ENCODE results near the gene MAP3K4.

Gene MAP3K4

GRCh38 chr6:160991406-160992060 lies at the start of gene MAP3K4:
Gene MAP3K4 (plus strand): TSS chr6:160991769. CDS start chr6:160991932, 163 bp downstream.
- DNase-seq (ENCODE audit: low spot score), result peak; percentile 37
- no peak for FAIRE-seq

- FAIRE-seq (no peak), DNase-seq (ENCODE audit: low spot score) (no peak)
Observed at GRCh38 chr6:160943997-160944396, 47.6 kb upstream of the MAP3K4 start.

GRCh38 chr6:160945516-160946177 lies 45.9 kb upstream of the MAP3K4 start:
- FAIRE-seq (no peak), DNase-seq (ENCODE audit: low spot score) (no peak)

GRCh38 chr6:160949531-160949930 lies 42.0 kb upstream of the MAP3K4 start:
- FAIRE-seq (no peak), DNase-seq (ENCODE audit: low spot score) (no peak)

GRCh38 chr6:160950507-160950906 lies 41.1 kb upstream of the MAP3K4 start:
- no peak for FAIRE-seq

DNA sequence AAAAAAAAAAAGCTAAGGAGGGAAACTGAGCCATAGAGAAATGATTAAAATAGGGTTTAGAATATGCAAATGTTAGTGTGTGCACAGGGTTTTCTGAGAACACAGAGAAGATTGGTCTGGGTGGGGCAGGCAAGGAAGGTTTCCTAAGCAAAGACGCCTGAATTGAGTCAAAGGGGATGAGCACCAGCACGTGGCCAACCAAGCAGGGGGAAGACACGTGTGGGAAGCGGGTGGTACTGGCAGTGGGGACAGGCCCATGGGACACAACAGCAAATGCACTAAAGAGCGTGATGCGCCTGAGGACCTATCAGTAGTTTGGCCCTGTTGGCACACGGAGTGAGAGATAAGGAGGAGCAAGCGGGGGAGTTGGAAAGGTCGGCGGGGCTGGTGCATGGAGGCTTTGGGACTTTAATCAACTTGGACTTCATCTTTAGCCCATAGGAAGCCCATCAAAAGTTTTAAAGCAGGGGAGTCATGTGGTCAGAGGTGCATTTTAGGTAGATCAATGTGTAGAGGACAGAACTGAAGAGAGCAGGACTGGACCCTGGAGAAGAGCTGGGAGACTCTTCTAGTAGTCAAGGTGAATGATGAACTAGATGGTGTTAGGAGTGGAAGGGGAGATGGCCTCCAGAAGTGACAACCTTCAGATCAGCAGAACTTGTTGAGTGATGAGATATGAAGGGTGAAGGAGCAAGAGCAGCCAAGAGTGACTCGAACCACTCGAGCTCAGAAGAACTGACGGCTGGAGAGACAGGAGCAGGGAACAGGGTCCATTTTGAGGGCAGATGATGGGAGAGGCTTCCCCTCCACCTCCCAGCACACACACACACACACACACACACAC lies 40.2 kb upstream of the MAP3K4 start:
- no peak for DNase-seq (ENCODE audit: low spot score)
- FAIRE-seq, result no peak

More at GRCh38 chr6:160950507-160950906, 41.1 kb upstream of the MAP3K4 start:
- DNase-seq (ENCODE audit: low spot score), result no peak

- DNase-seq (ENCODE audit: low spot score), result no peak
- no peak for FAIRE-seq
Observed at GRCh38 chr6:160952633-160953281, 38.8 kb upstream of the MAP3K4 start.

GRCh38 chr6:160955508-160956295 lies 35.9 kb upstream of the MAP3K4 start:
- no peak for DNase-seq (ENCODE audit: low spot score)
- no peak for FAIRE-seq

DNA sequence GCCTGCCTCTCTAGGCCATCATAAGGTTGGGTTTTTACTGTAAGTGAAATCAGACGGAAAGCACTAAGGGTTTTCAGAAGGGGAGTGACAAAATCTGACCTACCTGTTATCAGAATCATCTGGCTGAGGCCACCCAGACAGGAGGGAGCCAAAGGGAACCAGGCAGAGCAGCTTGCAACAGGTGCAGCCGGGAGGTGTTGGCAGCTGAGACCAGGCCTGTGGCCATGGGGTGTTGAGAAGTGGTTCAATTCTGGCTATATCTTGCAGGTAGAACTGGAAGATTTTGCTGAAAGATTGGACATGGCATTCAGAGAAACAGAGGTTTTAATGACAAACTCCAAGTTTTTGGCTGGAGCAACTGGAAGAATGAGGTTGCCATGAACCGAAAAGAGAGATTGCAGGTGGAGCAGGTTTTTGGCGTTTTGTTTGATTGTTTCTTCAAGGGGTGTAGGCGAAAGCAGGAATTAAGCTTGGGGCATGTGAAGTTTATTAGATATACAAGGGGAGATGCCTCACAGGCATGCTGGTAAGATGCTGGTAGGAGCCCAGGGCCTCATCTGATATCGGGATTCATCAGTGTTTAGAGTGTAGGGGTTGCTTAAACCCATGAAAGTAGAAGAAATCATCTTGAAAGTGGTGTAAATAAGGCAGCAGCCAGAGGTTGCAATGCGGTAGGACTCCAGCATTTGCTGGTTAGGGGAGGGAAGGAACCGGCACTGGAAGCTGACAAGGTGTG lies 35.1 kb upstream of the MAP3K4 start:
- FAIRE-seq (no peak), DNase-seq (ENCODE audit: low spot score) (no peak)

DNA sequence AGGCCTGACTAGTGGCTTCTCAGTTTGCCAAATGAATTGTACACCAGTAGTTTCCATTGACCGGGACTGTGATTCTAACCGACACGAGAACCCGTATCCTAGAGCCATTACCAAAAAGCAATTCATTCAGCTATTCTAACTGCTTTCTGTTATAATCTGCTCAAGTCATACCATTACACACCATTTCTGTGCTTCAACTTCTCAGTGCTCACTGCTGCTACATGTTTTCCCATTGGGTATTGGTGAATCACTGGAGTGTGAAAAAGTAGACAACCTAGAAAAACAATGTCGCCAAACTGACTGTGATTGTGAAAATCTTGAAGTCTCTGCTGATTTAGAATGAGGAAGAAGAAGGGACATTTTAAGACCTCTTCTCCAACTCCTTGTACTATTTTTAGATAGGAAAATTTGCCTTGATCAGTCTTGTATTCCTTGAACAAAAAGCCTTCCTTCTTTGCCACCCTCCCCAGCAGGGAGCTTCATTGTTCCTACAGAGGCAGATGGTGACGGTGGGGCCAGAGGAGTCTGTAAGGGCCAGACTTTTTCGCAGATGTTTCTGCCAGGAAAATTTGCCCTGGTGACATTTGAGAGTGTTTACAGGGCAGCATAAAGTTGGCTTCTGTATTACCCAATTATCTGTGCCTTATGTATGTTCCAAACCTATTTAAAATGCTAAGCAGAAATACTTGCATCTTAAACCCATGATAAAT lies 31.7 kb upstream of the MAP3K4 start:
- FAIRE-seq (no peak), DNase-seq (ENCODE audit: low spot score) (no peak)

DNA sequence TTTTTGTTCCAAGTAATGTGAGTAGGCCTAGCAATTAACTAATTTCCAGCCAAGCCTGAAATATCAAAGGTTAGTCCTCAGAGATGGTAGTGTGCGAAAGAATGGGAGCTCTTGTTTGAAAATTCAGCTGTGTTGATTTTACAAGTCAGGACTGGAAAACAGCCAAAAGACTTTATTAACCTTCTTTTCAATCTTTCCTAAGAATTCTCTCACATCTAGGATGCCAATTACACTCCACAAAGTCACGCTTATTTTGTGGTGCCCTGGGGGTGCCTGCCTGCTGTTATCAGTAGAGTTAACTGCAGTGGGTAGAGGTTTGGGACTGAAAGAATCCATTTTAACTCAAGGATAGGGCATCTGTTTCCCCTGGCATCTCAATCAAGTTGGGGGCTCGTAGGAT lies 30.7 kb upstream of the MAP3K4 start:
- DNase-seq (ENCODE audit: low spot score) (no peak), FAIRE-seq (no peak)

DNA sequence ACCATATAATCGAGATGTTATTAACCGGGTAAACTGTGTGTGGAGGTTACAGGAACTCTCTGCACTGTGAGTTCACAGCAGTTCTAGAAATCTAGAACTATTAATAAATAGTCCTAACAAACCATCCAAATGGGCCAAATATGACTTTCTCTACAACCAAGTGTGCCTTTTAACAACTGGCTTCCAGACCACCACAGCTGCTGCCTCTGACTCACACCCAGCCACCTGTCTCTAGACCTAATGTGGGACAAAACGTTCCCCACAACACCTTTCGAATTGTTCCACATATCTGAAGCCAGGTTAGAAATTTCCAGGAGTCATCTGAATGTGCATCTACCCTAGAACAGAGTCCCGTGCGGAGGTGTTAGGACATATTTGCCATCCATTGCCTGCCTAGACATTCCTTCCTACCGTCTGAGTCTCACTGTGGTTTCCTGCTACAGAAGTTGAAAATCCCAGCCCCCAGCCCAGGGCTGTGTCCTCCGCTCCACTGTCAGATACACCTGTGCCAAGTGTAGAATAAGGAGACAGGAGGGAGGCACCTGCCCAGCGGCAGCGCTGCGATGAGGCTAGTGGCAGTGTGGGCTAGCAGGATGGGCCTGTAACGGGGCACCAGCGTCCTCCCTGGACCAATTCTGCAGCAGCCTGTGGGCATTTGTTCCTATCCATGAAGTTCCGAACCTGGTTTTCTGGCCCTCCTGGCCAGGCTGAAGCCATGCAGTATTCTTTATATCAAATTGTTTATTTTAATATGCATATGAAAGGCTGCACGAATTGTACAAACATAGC lies 28.5 kb upstream of the MAP3K4 start:
- FAIRE-seq (no peak), DNase-seq (ENCODE audit: low spot score) (no peak)

DNA sequence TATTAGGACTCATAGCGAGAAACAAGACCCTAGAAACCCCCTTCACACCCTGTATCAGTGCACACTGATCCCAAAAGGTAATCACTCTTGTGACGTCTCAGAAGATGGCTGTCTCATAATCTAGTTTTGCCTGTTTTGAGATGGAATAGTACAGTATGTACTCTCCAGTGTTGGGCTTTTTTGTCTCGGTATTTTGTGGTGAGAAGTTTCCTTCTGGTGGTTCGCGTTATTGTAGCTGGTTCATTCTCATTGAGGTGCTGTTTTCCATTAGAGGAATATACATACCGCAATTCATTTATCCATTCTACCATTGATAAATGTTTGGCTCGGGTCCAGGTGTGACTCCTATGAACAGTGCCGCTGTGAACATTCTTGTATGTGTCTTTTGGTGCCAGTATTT lies 27.9 kb upstream of the MAP3K4 start:
- FAIRE-seq (no peak), DNase-seq (ENCODE audit: low spot score) (no peak)

DNA sequence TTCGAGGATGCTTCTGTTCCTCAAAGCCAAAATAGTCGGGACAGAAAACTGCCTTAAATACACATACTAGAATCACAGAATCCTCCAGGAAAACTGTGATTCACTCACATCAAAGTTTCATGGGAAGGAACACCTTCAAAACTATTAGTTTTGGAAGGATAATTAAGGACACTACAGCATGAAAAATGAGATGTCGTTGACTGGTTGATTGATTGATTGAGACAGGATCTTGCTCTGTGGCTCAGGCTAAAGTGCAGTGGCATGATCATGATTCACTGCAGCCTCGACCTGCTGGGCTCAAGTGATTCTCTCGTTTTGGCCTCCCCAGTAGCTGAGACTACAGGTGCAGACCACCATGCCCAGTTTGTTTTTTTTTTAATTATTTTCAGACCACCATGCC lies 25.7 kb upstream of the MAP3K4 start:
- DNase-seq (ENCODE audit: low spot score) (no peak), FAIRE-seq (no peak)

DNA sequence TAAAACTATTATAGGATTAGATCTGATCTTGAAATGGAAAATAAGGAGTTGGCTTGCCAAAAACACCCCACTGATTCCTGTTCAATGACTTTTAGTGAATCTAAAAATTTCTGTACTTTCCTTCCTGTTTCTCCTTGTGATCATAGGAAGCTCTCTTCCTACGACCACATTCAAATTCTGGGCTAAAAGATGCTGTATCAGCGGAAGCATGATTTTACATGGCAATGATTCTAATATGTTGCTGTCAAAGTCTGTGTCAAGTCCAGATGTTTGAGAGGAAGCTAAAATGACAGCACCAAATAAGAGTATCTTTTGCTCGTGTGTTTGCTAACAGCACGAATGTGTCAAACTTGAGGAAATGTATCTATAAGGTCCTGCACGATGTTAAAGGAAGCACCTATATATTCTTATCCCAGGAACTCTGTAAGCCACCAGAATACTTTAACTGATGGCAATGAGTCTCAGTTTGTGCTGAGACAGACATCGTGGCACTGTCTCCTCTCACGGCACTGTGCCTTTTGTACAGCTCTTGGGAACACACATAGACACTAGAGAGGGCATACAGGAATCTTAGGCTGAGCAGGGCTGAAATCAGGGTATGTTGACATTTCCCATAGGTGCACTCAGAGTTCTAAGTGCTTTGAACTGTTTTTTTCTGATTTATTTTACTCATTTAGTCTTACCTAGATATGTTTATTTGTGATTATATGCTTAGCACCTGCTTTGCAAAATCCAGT lies 24.9 kb upstream of the MAP3K4 start:
- FAIRE-seq, result no peak
- DNase-seq (ENCODE audit: low spot score), result no peak

DNA sequence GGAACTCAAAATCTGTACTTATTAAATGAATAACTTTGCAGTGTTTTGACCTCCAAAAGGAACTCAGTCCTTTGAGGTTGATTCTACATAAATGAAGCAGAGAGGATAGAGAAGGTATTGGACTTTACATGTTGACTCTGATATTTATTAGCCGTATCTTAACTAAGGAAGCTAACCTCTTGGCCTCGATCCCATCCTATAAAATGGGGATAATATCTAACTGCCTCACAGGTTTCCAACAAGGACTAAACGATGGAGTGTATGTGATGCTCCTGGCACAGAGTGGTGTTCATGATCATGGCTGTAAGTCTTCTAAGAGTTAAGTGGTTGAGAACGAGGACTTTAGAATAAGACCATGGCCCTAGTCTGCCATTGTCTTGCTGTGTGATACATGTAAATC lies 24.2 kb upstream of the MAP3K4 start:
- DNase-seq (ENCODE audit: low spot score) (no peak), FAIRE-seq (no peak)

DNA sequence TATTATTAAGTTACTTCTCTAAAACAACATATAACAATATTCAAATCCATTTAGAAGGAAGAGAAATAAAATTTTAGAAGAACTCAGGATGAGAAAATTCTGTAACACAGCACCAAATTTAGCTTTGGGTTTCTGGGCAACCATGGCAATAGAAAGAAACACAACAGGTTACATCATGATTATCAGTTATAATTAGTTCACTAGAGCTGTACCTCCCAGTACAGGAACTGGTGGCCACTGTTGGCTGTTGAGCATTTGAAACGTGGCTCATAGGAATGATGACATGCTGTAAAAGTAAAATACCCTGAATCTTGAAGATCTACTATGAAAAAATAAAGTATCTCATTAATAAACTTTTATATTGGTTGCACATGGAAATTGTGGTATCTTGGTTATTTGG lies 23.7 kb upstream of the MAP3K4 start:
- FAIRE-seq (no peak), DNase-seq (ENCODE audit: low spot score) (no peak)

DNA sequence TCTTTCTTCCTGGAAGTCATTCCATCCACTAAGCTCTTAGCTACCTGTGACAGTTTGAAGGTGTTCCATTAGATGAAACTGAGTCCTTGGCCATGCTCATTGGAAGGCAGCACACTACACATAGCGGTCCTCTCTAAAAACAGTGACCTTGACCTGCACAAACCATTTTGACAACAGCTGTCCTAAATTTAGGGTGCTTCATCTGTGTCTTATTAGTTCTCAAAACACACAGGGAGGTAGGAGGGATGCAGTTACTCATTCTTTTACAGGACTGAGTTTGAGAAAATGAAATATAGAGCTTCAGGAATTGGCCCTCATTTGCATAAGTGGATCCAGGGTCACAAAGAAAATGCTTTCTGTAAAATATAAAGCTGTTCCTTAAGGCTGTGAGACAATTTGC lies 20.4 kb upstream of the MAP3K4 start:
- no peak for FAIRE-seq
- DNase-seq (ENCODE audit: low spot score), result no peak

Measured in RCC 7860 (cell line).